Measurements from ENCODE around the gene NQO1. TPM values are rescaled to one million over a fixed set of nuclear protein-coding genes. Genes with fewer than 3 reads are reported as not detected.

The NQO1 gene
- total and polyA plus RNA-seq, 2 of the 13 experiments (the other 11 are each of a cell fraction or from before 2014, with no cell fraction given), result 464 to 1,060 TPM

GRCh38 chr16:69680358-69680757, 46.0 kb downstream of the NQO1 start (continued):
- no peak for TF ChIP-seq ZFP36L2 (CRISPR knock-in tag; IDR thresholded peaks at IDR 0.05)
- no peak for TF ChIP-seq HOXD1 (CRISPR knock-in tag; IDR thresholded peaks at IDR 0.05)
- no peak for TF ChIP-seq CERS6 (CRISPR knock-in tag; IDR thresholded peaks at IDR 0.05)
- no peak for TF ChIP-seq SNAPC2 (CRISPR knock-in tag; IDR thresholded peaks at IDR 0.05)
- no peak for TF ChIP-seq ZNF768 (CRISPR knock-in tag; IDR thresholded peaks at IDR 0.05)
- no peak for TF ChIP-seq ATF6 (CRISPR knock-in tag; conservative IDR thresholded peaks at IDR 0.05)
- no peak for TF ChIP-seq ARID4A (CRISPR knock-in tag; IDR thresholded peaks at IDR 0.05; ENCODE audit: borderline replicate concordance)
- no peak for TF ChIP-seq KDM5A (IDR thresholded peaks at IDR 0.05; ENCODE audit: borderline replicate concordance, low read length)
- no peak for TF ChIP-seq ZNF3 (CRISPR knock-in tag; IDR thresholded peaks at IDR 0.05)
- TF ChIP-seq KDM6A (CRISPR knock-in tag; IDR thresholded peaks at IDR 0.05; ENCODE audit: low read depth), result no peak
- TF ChIP-seq ZNF205 (CRISPR knock-in tag; IDR thresholded peaks at IDR 0.05), result no peak
- no peak for TF ChIP-seq ZNF292 (CRISPR knock-in tag; IDR thresholded peaks at IDR 0.05; ENCODE audit: borderline replicate concordance, low read depth)
- TF ChIP-seq PRDM4 (CRISPR knock-in tag; IDR thresholded peaks at IDR 0.05; ENCODE audit: borderline replicate concordance), result no peak
- no peak for TF ChIP-seq ZNF431 (CRISPR knock-in tag; IDR thresholded peaks at IDR 0.05; ENCODE audit: borderline replicate concordance, low read depth)
- TF ChIP-seq ZNF136 (CRISPR knock-in tag; IDR thresholded peaks at IDR 0.05; ENCODE audit: low read depth), result no peak
- no peak for TF ChIP-seq ZNF781 (CRISPR knock-in tag; IDR thresholded peaks at IDR 0.05; ENCODE audit: borderline replicate concordance, not compliant biosample characterization)
- TF ChIP-seq ZSCAN29 (CRISPR knock-in tag; conservative IDR thresholded peaks at IDR 0.05), result no peak
- TF ChIP-seq ZEB1 (IDR thresholded peaks at IDR 0.05; ENCODE audit: insufficient replicate concordance, low read depth), result no peak
- no peak for TF ChIP-seq STAG1 (CRISPR knock-in tag; IDR thresholded peaks at IDR 0.05)
- no peak for TF ChIP-seq NBN (conservative IDR thresholded peaks at IDR 0.05)
- TF ChIP-seq FOXC1 (CRISPR knock-in tag; IDR thresholded peaks at IDR 0.05; ENCODE audit: borderline replicate concordance), result no peak

Data from HepG2 (cell line).